Measurements from ENCODE around the gene TMCO2.
"Not testable (repeated sequence)": the region's sequence is repeated elsewhere in the genome, so short reads cannot be mapped to it uniquely, and the experiment has no call there.

Gene TMCO2

GRCh38 chr1:40247655-40248054 is at the start of gene TMCO2:
Gene TMCO2, plus strand, starts transcription at chr1:40247937. Its CDS starts 57 bp downstream, at chr1:40247994.
- no peak for DNase-seq (ENCODE audit: low read depth in 2 of 2)

GRCh38 chr1:40199126-40199525 is 48.6 kb upstream of the TMCO2 start:
- no peak for DNase-seq (ENCODE audit: low read depth in 2 of 2)

GRCh38 chr1:40204856-40205255 is 42.9 kb upstream of the TMCO2 start:
- DNase-seq (ENCODE audit: low read depth in 2 of 2), result no peak

- DNase-seq (ENCODE audit: low read depth in 2 of 2), result no peak
These were observed 37.1 kb upstream of the TMCO2 start for GRCh38 chr1:40210511-40211204.

GRCh38 chr1:40218333-40218732 is 29.4 kb upstream of the TMCO2 start:
- no peak for DNase-seq (ENCODE audit: low read depth in 2 of 2)

DNA sequence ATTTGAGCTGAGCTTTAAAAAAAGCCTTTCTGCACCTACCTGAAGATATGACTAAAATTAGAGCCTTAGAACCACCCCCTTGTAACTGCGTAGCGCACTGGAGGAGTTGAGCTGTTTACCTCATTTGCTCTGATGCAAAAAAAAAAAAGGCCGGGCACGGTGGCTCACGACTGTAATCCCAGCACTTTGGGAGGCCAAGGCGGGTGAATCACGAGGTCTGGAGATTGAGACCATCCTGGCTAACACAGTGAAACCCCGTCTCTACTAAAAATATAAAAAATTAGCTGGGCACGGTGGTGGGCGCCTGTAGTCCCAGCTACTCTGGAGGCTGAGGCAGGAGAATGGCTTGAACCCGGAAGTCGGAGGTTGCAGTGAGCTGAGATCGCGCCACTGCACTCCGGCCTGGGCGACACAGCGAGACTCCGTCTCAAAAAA is 26.2 kb upstream of the TMCO2 start:
- not testable (repeated sequence) for DNase-seq (ENCODE audit: low read depth in 2 of 2)

- no peak for DNase-seq (ENCODE audit: low read depth in 2 of 2)
These were observed 25.6 kb upstream of the TMCO2 start for GRCh38 chr1:40221977-40222772.

- no peak for DNase-seq (ENCODE audit: low read depth in 2 of 2)
These were observed 23.7 kb upstream of the TMCO2 start for GRCh38 chr1:40224040-40224439.

DNA sequence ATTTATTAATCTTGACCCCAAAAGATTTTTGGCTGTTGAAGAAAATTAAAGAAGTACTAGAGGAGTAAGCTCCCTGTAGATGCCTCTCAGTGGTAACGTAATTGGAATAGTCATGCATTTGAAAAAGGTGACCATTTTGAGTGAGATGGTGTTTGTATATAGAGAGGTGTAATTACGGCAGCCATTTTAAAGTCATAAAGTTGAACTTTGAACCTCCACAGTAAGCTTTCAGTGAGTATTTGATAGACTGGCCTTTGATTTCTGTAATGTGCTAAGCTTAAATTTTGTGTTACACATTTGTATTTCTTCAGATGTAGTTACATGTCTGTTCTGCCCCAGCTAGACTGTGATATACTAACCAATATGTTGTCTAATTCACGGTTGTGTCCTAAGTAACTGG is 21.5 kb upstream of the TMCO2 start:
- DNase-seq (ENCODE audit: low read depth in 2 of 2), result no peak

DNA sequence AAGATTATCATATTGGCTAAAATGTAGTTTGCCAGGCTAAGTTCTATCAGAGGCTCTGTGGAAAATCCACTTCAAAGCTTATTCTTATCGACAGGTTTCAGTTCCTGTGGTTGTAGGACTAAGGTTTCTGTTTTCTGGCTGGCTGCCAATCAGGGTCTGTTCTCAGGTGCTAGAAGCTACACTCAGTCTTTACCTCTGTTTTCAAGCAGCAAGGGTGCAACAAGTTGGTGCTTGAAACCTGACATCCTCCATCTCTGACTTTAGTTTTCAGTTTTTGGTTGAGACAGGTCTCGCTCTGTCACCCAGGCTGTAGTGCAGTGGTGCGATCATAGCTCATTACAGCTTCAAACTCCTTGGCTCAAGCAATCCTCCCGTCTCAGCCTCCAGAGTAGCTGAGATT is 15.3 kb upstream of the TMCO2 start:
- DNase-seq (ENCODE audit: low read depth in 2 of 2), result peak; percentile 45 to 62

DNA sequence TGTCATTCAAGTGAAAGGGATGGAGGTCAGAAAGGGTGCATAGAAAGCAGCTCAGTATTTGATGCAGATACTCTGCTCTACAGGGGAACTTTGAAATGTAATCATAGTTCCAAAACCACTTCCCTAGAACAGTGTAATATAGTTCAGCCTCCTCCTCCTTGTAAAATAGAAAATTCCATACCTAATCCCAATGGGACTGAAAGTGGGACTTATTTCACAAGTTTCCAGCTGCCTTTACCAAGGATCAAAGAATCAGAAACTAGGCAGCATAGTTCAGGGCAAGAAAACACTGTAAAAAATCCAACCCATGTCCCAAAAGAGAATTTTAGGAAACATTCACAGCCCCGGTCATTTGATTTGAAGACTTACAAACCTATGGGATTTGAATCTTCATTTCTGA is 8.1 kb upstream of the TMCO2 start:
- no peak for DNase-seq (ENCODE audit: low read depth in 2 of 2)

GRCh38 chr1:40240390-40240789 is 7.3 kb upstream of the TMCO2 start:
- DNase-seq (ENCODE audit: low read depth in 2 of 2), result no peak

GRCh38 chr1:40241362-40241761 is 6.4 kb upstream of the TMCO2 start:
- DNase-seq (ENCODE audit: low read depth in 2 of 2), result no peak

- no peak for DNase-seq (ENCODE audit: low read depth in 2 of 2)
These were observed 4.4 kb upstream of the TMCO2 start for GRCh38 chr1:40243351-40243750.

DNA sequence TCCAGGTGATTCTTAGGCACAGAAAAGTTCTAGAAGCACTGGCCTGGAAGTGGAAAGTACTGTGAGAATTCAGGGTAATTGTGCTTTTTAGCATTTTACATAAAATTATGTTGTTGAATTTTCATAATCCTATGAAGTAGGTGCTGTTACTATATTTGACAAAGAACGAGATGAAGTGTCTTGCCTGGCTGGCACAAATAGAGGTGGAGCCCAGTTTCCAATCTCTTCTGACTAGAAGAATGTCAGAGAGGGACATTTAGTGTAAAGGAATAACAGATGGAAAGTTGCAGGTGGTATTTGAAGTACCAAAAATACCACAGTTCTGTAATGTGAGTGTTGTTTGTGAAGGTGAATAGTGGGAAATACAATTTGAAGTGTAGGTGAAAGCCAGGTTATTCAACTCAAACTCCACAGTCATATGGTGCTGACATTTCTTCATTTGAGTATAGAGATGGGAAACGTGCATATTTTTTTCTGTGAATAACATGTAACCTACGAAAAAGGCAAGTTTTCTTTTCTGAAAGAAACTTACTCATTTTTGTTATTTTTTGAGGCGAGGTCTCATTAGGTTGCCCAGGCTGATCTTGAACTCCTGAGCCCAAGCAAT is 3.5 kb upstream of the TMCO2 start:
- no peak for DNase-seq (ENCODE audit: low read depth in 2 of 2)

- no peak for DNase-seq (ENCODE audit: low read depth in 2 of 2)
These were observed 2.1 kb upstream of the TMCO2 start for GRCh38 chr1:40245686-40246085.

DNA sequence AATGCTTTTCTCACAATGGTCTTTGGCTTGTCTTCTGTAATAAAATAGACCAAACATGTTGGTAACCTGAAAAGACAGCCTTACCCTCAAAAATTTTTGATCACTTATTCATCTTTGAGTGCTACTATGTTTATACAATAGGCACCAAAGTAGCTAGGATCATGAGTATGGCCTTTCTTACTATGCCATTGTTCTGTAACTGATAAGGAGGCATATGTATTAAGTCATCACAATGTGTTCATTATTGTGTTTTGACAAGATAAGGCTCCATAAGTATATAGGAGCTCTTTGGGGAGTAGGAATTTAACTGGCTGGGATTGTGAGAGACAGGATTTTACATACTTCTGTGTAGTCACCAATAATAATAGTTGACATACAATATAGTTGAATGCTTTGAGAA is 675 bp downstream of the TMCO2 start:
- DNase-seq (ENCODE audit: low read depth in 2 of 2), result no peak

DNA sequence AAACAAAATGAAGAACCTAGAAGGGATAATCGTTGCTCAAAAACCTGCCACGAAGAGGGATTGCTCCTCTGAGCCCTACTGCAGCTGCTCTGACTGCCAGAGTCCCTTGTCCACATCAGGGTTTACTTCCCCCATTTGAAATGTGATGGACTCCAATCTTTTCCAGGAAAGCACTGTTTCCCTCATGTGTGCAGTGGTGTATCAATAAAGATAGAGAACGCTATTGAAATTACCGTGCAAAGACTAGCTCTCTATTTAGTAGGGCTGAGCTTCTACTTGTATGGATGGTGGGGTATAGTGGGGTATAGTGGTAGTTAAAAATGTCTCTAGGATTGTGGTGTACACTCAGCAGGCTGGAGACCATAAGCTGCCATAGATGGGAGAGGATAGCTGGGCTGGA is 3.7 kb downstream of the TMCO2 start:
- DNase-seq (ENCODE audit: low read depth in 2 of 2), result no peak

DNA sequence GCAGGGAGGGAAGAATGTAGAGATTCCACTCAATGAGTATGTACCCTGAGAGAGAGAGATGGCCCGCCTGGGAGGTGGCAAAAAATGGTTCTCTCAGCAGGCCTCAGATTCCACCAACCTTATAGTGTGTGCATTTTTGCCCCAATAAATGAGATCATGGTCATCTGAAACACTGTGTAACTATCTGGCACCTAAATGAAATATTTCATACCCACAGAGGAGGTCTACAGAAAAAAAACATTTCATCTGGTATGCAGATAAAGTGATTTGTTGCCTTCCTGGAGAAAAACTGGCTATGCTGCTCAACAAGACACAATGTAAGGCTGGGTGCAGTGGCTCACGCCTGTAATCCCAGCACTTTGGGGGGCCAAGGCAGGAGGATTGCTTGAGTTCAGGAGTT is 4.9 kb downstream of the TMCO2 start:
- no peak for DNase-seq (ENCODE audit: low read depth in 2 of 2)

- DNase-seq (ENCODE audit: low read depth in 2 of 2), result no peak
These were observed 7.5 kb downstream of the TMCO2 start for GRCh38 chr1:40255231-40255630.

DNA sequence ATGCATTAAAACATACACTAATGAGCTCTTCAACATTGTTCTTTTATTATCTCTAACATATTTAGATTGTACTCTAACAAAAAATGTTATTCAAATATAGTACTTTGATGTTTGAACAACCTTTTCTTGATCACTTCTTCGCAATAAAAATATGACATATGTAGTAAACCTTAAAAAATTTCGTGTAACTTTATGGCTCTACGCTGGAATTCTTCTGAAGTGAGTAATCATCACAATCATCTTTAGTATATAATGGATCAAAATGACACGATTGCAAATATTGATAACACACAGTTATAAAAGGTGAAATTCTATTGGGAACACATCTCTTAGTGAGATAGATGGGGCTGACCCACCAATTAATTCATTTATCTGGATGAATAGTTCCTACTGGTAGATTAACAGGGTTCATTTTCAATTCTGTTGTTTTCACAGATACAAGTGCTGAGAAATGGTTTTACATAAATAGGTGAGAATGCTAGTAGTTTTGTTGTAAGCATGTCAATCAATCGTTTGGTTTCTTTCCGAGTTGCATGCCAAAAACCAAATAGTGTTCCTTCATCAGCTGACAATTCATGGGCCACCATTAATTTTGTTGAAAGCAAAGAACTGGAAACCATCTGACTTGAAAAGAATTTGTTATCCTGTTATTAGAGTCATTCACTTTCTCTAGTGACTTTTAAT is 8.8 kb downstream of the TMCO2 start:
- no peak for DNase-seq (ENCODE audit: low read depth in 2 of 2)

- peak in 1 of 2 donors; percentile 32 for DNase-seq (ENCODE audit: low read depth in 2 of 2)
These were observed 9.6 kb downstream of the TMCO2 start for GRCh38 chr1:40257313-40257687.

Data from activated CD4-positive, alpha-beta T cell treated with anti-CD3 and anti-CD28 coated beads for 24 hours (primary cell).